HepG2 (cell line): Measurements from ENCODE around the gene AHCY. TPM values are rescaled to one million over a fixed set of nuclear protein-coding genes. Genes with fewer than 3 reads are reported as not detected.
A peak's percentile ranks its signal among the peaks of the same experiment; 100 is the strongest.

Experiments
- ERF ChIP-seq: IDR thresholded peaks from 2 replicates; pipeline ENCODE4 v1.6.1; 2018; ENCODE audit warnings: missing biosample characterization, missing genetic modification reagents
- ZBTB20 ChIP-seq: sonication (generic); formaldehyde crosslinking; IDR thresholded peaks from 2 replicates; pipeline ENCODE4 v1.8.1; 2023; ENCODE audit warnings: missing genetic modification reagents, low read depth, mild to moderate bottlenecking, borderline replicate concordance
- ZBTB7B ChIP-seq: sonication (generic); formaldehyde crosslinking; IDR thresholded peaks from 2 replicates; pipeline ENCODE4 v1.4.0; 2020; ENCODE audit warnings: missing genetic modification reagents
- polyA plus RNA-seq, 8 experiments: library from polyadenylated mRNA; depleted of rRNA in 3 of 8; stranded (reverse) in 7 of 8; unstranded in 1 of 8; fragments of >200 nt; fragmentation: Illumina TruSeq in 4 of 8; extraction: Trizol in 4 of 8; gene quantifications; 2 replicates each; pipeline versions ENCODE4 v1.2.1 to v1.2.3, GENCODE V29; 2011 to 2016; ENCODE audit warnings: low read depth in 4 of 8, missing spikeins in 1 of 8, mixed read lengths in 1 of 8; ENCODE audit not compliant: insufficient read depth in 1 of 8
- total RNA-seq, 5 experiments: library from RNA; depleted of rRNA; stranded (reverse); fragments of >200 nt; fragmentation: Illumina TruSeq; extraction: Trizol; gene quantifications; 2 replicates each; pipeline ENCODE4 v1.2.3, GENCODE V29; 2016; ENCODE audit warnings: low read depth in 1 of 5
- TF ChIP-seq, protein P1 (sequence below), 2 experiments: sonication (generic) in 1 of 2; formaldehyde crosslinking in 1 of 2; IDR thresholded peaks; 2 replicates each; pipeline versions ENCODE4 v1.4.0 to v1.6.1; 2016 to 2020; ENCODE audit warnings: borderline replicate concordance in 1 of 2, low read depth in 1 of 2, mild to moderate bottlenecking in 1 of 2, missing genetic modification reagents in 1 of 2
- TF ChIP-seq, protein P2 (sequence below): IDR thresholded peaks from 2 replicates; pipeline ENCODE4 v1.6.1; 2016; ENCODE audit warnings: low read depth, missing genetic modification reagents, missing compliant biosample characterization
- TF ChIP-seq, protein P3 (sequence below): sonication (generic); formaldehyde crosslinking; IDR thresholded peaks from 2 replicates; pipeline ENCODE4 v1.4.0; 2020; ENCODE audit warnings: mild to moderate bottlenecking, missing genetic modification reagents

AHCY gene
- total and polyA plus RNA-seq, 2 of the 13 experiments (the other 11 are each of a cell fraction or from before 2014, with no cell fraction given): 407 to 419 TPM

DNA sequence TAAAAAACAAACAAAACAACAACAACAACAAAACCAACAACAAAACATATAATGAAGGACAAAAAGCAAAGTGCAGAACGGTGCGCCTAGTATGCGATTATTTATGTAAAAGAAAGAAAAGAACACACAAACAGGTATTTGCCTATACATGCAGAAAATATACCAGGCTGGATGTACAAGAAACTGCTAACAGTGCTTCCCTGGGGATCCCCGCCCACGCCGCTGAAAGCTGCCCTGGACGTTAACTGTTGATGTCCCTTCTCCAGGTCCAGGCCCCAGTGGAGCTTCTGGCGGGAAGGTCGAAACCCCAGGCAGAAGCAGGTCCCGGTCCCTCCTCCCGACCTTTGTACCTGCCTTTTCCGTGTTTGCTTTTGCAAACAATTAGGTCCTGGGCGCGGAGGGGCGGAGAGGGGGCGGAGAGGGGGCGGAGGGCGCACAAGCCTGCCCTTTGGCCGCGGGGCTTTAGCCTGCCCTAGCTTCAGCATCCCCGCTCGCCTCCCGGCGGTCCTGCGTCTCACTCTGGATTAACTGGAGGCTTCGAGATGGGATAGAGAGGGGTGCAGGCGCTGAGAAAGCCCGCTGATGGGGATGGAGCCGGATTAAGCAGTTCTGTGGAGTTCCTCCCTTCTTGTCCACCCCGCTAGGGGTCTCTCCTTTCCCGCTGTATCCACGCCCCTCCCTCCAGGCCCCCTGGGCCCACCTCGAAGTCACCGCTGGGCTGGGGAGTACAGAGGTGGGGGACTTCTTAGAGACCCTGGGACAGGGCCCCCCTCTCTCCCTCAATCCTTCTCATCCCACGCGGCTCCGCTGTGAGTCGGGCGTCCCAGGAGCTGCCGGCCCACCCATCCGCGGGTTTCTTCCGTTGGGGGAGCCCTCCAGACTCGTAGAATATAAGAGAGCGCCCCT, 8.2 kb upstream of the AHCY start (continued):
- TF ChIP-seq, protein P1, sequence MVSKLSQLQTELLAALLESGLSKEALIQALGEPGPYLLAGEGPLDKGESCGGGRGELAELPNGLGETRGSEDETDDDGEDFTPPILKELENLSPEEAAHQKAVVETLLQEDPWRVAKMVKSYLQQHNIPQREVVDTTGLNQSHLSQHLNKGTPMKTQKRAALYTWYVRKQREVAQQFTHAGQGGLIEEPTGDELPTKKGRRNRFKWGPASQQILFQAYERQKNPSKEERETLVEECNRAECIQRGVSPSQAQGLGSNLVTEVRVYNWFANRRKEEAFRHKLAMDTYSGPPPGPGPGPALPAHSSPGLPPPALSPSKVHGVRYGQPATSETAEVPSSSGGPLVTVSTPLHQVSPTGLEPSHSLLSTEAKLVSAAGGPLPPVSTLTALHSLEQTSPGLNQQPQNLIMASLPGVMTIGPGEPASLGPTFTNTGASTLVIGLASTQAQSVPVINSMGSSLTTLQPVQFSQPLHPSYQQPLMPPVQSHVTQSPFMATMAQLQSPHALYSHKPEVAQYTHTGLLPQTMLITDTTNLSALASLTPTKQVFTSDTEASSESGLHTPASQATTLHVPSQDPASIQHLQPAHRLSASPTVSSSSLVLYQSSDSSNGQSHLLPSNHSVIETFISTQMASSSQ (IDR thresholded peaks at IDR 0.05; ENCODE audit: low read depth): peak; percentile 62; the same call in 1 of the 2 replicates
- TF ChIP-seq, protein P1 (CRISPR knock-in tag; IDR thresholded peaks at IDR 0.05; ENCODE audit: borderline replicate concordance): peak; percentile 85
- TF ChIP-seq, protein P2, sequence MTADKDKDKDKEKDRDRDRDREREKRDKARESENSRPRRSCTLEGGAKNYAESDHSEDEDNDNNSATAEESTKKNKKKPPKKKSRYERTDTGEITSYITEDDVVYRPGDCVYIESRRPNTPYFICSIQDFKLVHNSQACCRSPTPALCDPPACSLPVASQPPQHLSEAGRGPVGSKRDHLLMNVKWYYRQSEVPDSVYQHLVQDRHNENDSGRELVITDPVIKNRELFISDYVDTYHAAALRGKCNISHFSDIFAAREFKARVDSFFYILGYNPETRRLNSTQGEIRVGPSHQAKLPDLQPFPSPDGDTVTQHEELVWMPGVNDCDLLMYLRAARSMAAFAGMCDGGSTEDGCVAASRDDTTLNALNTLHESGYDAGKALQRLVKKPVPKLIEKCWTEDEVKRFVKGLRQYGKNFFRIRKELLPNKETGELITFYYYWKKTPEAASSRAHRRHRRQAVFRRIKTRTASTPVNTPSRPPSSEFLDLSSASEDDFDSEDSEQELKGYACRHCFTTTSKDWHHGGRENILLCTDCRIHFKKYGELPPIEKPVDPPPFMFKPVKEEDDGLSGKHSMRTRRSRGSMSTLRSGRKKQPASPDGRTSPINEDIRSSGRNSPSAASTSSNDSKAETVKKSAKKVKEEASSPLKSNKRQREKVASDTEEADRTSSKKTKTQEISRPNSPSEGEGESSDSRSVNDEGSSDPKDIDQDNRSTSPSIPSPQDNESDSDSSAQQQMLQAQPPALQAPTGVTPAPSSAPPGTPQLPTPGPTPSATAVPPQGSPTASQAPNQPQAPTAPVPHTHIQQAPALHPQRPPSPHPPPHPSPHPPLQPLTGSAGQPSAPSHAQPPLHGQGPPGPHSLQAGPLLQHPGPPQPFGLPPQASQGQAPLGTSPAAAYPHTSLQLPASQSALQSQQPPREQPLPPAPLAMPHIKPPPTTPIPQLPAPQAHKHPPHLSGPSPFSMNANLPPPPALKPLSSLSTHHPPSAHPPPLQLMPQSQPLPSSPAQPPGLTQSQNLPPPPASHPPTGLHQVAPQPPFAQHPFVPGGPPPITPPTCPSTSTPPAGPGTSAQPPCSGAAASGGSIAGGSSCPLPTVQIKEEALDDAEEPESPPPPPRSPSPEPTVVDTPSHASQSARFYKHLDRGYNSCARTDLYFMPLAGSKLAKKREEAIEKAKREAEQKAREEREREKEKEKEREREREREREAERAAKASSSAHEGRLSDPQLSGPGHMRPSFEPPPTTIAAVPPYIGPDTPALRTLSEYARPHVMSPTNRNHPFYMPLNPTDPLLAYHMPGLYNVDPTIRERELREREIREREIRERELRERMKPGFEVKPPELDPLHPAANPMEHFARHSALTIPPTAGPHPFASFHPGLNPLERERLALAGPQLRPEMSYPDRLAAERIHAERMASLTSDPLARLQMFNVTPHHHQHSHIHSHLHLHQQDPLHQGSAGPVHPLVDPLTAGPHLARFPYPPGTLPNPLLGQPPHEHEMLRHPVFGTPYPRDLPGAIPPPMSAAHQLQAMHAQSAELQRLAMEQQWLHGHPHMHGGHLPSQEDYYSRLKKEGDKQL (CRISPR knock-in tag): peak; percentile 96
- TF ChIP-seq ZBTB20 (CRISPR knock-in tag): peak; percentile 96; the same call in 1 of the 2 replicates
- TF ChIP-seq ERF: peak; percentile 94
- peak; percentile 83 for TF ChIP-seq ZBTB7B (CRISPR knock-in tag)
- TF ChIP-seq, protein P3, sequence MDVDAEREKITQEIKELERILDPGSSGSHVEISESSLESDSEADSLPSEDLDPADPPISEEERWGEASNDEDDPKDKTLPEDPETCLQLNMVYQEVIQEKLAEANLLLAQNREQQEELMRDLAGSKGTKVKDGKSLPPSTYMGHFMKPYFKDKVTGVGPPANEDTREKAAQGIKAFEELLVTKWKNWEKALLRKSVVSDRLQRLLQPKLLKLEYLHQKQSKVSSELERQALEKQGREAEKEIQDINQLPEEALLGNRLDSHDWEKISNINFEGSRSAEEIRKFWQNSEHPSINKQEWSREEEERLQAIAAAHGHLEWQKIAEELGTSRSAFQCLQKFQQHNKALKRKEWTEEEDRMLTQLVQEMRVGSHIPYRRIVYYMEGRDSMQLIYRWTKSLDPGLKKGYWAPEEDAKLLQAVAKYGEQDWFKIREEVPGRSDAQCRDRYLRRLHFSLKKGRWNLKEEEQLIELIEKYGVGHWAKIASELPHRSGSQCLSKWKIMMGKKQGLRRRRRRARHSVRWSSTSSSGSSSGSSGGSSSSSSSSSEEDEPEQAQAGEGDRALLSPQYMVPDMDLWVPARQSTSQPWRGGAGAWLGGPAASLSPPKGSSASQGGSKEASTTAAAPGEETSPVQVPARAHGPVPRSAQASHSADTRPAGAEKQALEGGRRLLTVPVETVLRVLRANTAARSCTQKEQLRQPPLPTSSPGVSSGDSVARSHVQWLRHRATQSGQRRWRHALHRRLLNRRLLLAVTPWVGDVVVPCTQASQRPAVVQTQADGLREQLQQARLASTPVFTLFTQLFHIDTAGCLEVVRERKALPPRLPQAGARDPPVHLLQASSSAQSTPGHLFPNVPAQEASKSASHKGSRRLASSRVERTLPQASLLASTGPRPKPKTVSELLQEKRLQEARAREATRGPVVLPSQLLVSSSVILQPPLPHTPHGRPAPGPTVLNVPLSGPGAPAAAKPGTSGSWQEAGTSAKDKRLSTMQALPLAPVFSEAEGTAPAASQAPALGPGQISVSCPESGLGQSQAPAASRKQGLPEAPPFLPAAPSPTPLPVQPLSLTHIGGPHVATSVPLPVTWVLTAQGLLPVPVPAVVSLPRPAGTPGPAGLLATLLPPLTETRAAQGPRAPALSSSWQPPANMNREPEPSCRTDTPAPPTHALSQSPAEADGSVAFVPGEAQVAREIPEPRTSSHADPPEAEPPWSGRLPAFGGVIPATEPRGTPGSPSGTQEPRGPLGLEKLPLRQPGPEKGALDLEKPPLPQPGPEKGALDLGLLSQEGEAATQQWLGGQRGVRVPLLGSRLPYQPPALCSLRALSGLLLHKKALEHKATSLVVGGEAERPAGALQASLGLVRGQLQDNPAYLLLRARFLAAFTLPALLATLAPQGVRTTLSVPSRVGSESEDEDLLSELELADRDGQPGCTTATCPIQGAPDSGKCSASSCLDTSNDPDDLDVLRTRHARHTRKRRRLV: 0 out of 2 replicates have a peak, but pooled peaks have one; percentile 23
